ENCODE data around the gene CCSER1. TPM values are rescaled to one million over a fixed set of nuclear protein-coding genes. Genes with fewer than 3 reads are reported as not detected.

CCSER1 gene
- total and polyA plus RNA-seq, 2 of the 8 experiments (the other 6 are each of a cell fraction or from before 2014, with no cell fraction given): 0.26 to 0.84 TPM

GRCh38 chr4:90841676-90842075 lies 714.5 kb downstream of the CCSER1 start:
- Histone ChIP-seq H3K56ac (replicated peaks; ENCODE audit: insufficient read length, low read depth, low read length) (no peak overlapping the region), H3K27ac (ENCODE audit: low read depth, low read length) (no peak overlapping the region), H3K23me2 (ENCODE audit: low read depth, low read length) (no peaks in the 10 kb centered on the region), H2BK120ac (replicated peaks; ENCODE audit: low read depth, low read length) (no peak overlapping the region), H2BK5ac (ENCODE audit: low read depth, low read length) (no peak overlapping the region), H3K14ac (ENCODE audit: insufficient read length) (no peak overlapping the region), H3K4me3 (ENCODE audit: extremely low read depth in 1 of 4, insufficient read depth in 2 of 4, low read depth in 3 of 4, low read length in 4 of 4) (no peak overlapping the region), H3K4me1 (replicated peaks in 1 of 4; ENCODE audit: control insufficient read depth in 3 of 4, insufficient read depth in 4 of 4, low read length in 3 of 4) (no peaks in the 10 kb centered on the region), H4K5ac (ENCODE audit: insufficient read length, low read depth, low read length) (no peak overlapping the region), H2AK5ac (ENCODE audit: low read depth, low read length) (no peak overlapping the region), H2BK20ac (ENCODE audit: low read length) (no peak overlapping the region), H4K8ac (ENCODE audit: extremely low read depth, insufficient read depth, low read length) (no peak overlapping the region), H3K4me2 (ENCODE audit: insufficient read depth in 1 of 2, low read depth in 2 of 2, low read length in 2 of 2) (no peak overlapping the region), H3K79me2 (ENCODE audit: control insufficient read depth in 1 of 2, insufficient read depth in 2 of 2, low read length in 2 of 2) (no peaks in the 10 kb centered on the region), H2BK12ac (ENCODE audit: low read depth, low read length) (no peak overlapping the region), H3K36me3 (ENCODE audit: control insufficient read depth in 2 of 4, insufficient read depth in 4 of 4, low read length in 3 of 4) (no peaks in the 10 kb centered on the region), H2BK15ac (ENCODE audit: low read length) (no peak overlapping the region), H3K9ac (replicated peaks in 1 of 4; ENCODE audit: extremely low read depth in 1 of 4, low read depth in 3 of 4, low read length in 3 of 4) (no peak overlapping the region), H3K9me3 (ENCODE audit: insufficient read depth in 2 of 2, low read depth in 1 of 2, low read length in 1 of 2) (no peaks in the 10 kb centered on the region; a peak in 1 of 4 replicates), H3K4ac (replicated peaks; ENCODE audit: insufficient read length, low read depth, low read length) (no peak overlapping the region), H3K79me1 (ENCODE audit: low read depth, low read length) (no peaks in the 10 kb centered on the region), H3K18ac (ENCODE audit: extremely low read depth, low read length) (no peak overlapping the region), H4K20me1 (replicated peaks in 1 of 2; ENCODE audit: control insufficient read depth in 1 of 2, insufficient read depth in 2 of 2, low read length in 2 of 2) (no peaks in the 10 kb centered on the region), H4K91ac (replicated peaks; ENCODE audit: insufficient read length, low read length) (no peak overlapping the region), H2AFZ (ENCODE audit: low read length) (no peak overlapping the region), H3K23ac (ENCODE audit: insufficient read length) (no peak overlapping the region), H3K27me3 (replicated peaks in 1 of 4; ENCODE audit: control insufficient read depth in 3 of 4, extremely low read depth in 1 of 4, insufficient read depth in 3 of 4, low read length in 3 of 4) (no peaks in the 10 kb centered on the region)
- ChIA-PET CTCF (ENCODE audit: partially characterized antibody) (interaction anchor here (1.1 kb wide), 1 partner anchor 15 kb away, joined by 3 read pairs; no protein-coding TSS in a partner anchor), POLR2A (ENCODE audit: partially characterized antibody) (no interaction called here)
- FAIRE-seq: no peak
- DNase-seq (ENCODE audit: low read depth in 1 of 2, low spot score in 2 of 2): no peak
- WGBS, 2 experiments (ENCODE audit: extremely low coverage in 1 of 2, insufficient coverage in 1 of 2, insufficient read length in 1 of 2, insufficient replicate concordance in 2 of 2, low coverage in 1 of 2, low lambda C conversion rate in 2 of 2, missing lambda C conversion rate in 1 of 2): 86% methylated on average over 1 of the region's 1 CpG; no CpG with 5 or more reads in 1 of the 2 experiments
- TF ChIP-seq SAP30 (IDR thresholded peaks at IDR 0.05; ENCODE audit: insufficient read depth, insufficient replicate concordance, low read length): no peak
- no peak for TF ChIP-seq CTBP2 (IDR thresholded peaks at IDR 0.05; ENCODE audit: borderline replicate concordance, insufficient read depth, insufficient read length, low read length)
- TF ChIP-seq ATF3 (IDR thresholded peaks at IDR 0.05; ENCODE audit: insufficient read depth, low read depth, low read length): no peak
- TF ChIP-seq CBX8 (IDR thresholded peaks at IDR 0.05; ENCODE audit: borderline replicate concordance, low read depth, low read length): no peak
- TF ChIP-seq, protein P1, sequence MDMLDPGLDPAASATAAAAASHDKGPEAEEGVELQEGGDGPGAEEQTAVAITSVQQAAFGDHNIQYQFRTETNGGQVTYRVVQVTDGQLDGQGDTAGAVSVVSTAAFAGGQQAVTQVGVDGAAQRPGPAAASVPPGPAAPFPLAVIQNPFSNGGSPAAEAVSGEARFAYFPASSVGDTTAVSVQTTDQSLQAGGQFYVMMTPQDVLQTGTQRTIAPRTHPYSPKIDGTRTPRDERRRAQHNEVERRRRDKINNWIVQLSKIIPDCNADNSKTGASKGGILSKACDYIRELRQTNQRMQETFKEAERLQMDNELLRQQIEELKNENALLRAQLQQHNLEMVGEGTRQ (IDR thresholded peaks at IDR 0.05; ENCODE audit: low read length): no peak
- TF ChIP-seq POLR2AphosphoS5 (IDR thresholded peaks at IDR 0.05; ENCODE audit: low read depth, low read length): no peak
- no peak for TF ChIP-seq HDAC2 (IDR thresholded peaks at IDR 0.05; ENCODE audit: borderline replicate concordance in 1 of 2, low read depth in 2 of 2, low read length in 2 of 2)
- no peak for TF ChIP-seq KDM1A (IDR thresholded peaks at IDR 0.05; ENCODE audit: borderline replicate concordance, low read length)
- TF ChIP-seq TEAD4 (IDR thresholded peaks at IDR 0.05; ENCODE audit: low read depth, low read length): no peak
- TF ChIP-seq ASH2L (IDR thresholded peaks at IDR 0.05; ENCODE audit: low read length): no peak
- no peak for TF ChIP-seq MAFK (IDR thresholded peaks at IDR 0.05; ENCODE audit: low read depth, low read length)
- TF ChIP-seq RFX5 (IDR thresholded peaks at IDR 0.05; ENCODE audit: borderline replicate concordance, low read depth, low read length): no peak
